ENCODE measurements around the gene ZNF185.

The ZNF185 gene

DNA sequence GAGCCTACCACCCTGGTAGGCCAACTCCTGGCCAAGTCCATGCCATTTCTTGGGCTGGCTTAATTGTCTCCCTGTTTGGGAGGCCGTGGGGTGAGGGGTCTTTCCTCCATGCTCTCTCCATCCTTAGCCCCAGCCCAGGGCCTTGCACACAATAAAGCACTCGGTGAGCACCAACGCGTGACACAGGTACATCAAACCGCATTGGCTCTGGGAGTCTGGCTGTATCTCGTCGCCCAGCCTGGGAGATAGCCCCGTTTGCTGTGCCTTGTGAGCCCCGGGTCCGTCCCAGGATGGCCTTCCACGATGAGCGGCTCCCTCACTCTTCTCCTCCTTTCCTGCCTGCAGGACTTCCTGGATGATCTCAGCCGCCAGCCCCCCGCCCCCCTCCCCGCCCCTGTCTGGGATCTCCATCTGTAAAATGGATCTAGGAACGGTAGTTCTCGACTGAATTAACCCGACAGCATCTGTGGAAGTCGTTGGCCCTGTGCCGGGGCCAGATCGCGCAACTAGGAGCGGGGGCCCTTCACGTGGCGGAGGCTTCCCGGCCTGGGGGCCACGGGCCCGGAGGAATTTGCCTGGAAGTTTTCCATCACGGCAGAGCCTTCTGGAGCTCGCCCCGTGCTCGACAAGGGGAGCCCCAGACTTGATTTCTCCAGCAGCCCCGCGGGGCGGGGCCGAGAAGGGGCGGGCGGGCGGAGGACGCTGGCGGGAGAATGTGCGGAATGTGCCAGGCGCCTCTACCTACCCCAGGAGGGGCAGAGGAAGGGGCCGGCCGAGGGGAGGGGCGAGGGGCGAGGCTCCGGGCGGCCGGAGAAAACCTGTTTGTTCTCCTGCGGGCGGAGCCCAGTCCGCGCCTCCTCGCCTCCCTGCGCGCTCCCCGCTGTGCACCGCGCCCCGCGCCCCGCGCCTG is at the start of gene ZNF185:
Gene ZNF185 (plus strand): TSS at position 846 of the 910 bp plus-strand sequence. CDS start 16,423 bp downstream, outside the sequence.
- DNase-seq (ENCODE audit: low read depth): no peak

DNA sequence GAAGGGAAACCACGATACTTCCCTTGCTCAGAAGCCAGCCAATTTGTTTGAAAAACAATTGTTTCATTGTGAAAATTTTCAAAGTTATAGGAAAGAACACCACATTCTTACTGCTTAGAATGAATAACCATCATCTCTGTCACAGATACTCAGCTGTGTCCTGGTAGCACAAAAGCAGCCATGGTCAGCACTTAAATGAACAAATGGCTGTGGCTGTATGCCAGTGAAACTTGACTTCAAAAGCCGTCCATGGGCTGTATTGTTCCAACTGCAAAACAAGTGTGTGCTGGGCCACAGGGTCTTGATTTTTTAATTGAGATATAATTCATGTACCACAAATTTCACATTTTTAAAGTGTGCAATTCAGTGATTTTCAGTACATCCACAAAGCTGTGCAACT is 47.4 kb upstream of the ZNF185 start:
- no peak for DNase-seq (ENCODE audit: low read depth)

DNA sequence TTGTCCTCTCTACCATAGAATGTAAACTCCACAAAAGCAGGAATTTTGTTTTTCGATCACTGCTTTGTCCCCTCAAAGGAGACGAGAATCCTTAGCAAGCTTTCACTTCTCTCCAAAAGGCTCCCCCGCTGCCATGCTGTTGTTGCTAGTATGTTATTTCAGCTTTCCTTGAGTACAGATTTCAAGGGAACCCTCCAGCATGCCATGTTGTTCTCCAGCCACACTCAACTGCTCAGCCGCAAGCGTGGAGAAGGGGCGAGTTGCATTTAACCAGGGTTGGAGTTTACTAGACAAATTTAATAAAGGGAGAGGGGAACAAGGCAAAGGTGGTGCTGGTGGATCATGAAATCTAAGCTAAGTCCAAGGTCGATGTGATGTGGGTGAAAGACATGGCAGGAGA is 43.9 kb upstream of the ZNF185 start:
- no peak for DNase-seq (ENCODE audit: low read depth)

DNA sequence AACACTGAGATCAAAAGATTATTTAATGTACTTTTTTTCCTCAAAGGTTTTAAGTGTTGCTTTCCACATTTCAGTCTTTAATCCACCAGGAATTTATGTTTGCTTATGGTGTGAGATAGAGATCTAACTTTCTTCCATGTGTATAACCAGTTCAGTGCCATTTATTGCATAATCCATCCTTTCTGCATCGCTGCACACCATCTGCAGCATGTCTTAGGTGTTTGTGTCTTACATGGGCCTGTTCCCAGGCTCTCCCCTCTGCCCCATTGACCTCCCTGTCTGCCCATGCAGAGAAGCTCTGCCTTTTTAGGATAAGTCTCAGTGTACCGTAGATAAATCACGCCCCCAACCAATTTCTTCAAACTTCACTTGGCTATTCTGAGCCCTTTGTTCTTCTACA is 36.8 kb upstream of the ZNF185 start:
- no peak for DNase-seq (ENCODE audit: low read depth)

DNA sequence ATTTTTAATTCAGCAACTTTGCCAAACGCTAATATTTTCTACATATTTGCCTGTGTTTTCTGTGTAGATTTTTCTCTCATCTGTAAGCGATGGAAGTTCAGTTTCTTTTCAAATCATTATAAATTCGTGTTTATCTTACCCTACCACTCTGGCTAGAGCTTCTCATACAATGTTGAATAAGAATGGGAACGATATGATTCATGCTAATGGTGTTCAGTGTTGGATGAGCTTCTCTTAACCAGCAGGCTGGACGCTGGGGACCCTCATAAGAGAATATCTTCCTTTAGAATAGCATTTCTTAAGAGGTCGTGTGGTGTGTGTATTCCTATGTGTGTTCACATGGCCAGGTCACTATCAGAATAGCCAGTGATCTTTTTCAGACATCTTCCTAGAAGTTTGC is 36.0 kb upstream of the ZNF185 start:
- no peak for DNase-seq (ENCODE audit: low read depth)

DNA sequence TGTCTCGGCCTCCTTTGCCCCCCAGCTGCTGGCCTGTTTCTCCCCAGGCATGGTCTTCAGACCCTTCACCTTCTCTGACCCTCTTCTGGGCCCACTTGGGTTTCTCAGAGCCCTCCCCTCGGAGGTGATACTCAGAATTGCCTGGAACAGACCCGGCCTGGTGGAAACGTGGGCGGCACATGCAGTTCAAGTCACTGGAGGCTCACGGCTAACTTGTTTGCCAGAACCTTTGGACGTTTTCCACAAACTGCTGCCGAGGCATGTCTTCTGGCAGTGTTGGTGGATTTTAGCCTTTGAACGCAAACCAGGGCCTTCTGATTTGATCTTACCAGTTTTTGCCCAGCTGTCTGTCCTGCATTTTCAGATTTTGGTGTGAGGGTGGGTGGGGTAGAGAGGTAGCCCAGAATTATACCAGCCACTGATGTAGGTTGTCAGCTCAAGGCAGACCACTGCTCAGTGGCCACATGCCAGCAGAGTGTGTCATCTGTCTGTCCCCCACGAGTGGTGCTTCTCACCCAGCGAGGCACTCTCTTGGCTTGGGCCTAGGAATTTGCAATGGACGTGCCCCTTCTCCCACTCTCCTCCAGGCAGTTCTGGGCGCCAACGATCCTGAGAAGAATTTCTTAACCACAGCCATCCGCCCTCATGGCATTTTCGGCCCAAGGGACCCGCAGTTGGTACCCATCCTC is 32.5 kb upstream of the ZNF185 start:
- DNase-seq (ENCODE audit: low read depth): no peak

DNA sequence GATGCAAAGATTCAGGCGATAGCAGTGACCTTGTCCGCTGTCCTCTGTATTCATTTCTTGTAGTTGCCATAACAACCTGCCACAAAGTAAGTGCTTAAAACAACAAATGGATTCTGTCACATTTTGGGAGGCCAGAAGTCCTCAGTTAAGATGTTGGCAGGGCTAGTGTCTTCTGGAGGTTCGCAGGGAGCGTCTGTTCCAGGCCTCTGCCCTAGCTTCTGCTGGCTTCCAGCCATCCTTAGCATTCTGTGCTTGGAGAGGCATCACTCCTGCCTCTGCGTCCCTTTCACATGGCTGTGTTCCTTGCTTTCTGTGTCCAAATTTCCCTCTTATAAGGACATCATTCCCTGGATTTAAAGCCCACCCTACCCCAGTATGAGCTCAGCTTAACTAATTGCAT is 31.5 kb upstream of the ZNF185 start:
- no peak for DNase-seq (ENCODE audit: low read depth)

DNA sequence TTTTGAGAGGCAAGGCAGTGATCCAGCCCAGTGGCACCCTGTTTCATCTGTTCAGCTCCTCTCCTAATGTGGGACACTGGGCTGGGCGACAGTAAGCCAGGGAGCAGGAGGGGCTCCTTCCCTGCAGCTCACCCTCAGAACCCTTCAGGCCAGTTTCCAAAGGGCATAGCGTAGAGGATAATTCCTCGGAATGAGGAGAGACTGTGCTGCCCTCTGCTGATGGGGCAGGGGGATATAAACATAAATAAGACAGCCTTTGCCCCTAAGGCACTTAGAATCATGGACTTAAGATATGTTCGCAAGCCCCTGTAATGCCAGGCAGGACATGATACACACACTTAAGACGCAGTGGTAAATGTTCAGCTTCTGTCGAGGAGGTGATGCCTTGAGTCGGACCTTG is 27.9 kb upstream of the ZNF185 start:
- no peak for DNase-seq (ENCODE audit: low read depth)

DNA sequence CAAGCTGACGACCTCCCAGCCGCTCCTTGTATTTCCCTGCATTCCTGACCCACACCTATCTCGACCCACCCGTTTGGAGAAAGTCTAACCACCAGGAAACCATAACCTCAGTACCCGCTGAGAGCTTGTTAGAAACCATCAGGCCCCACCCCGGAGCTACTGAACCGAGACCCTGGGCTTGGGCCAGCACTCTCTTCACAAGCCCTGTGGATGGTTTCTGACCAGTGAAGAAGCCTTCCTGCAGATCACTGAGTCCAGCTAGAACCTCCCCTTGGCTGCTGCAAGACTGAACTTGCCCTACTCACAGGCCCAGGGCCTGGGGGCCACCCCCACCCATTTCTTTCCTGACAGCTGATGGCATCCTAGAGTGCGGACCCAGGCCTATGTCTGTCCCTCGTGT is 26.6 kb upstream of the ZNF185 start:
- no peak for DNase-seq (ENCODE audit: low read depth)

DNA sequence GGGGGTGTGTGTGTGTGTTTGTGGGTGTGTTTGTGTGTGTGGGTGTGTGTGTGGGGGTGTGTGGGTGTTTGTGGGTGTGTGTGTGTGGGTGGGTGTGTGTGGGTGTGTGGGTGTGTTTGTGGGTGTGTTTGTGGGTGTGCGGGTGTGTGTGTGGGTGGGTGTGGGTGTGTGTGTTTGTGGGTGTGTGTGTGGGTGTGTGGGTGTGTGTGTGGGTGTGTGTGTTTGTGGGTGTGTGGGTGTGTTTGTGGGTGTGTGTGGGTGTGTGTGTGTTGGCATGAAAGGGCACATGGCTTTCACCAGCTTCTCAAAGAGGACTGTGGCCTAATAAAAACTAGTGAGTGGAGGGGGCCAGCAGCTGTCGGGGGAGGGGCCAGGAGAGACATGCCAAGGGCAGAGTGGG is 25.3 kb upstream of the ZNF185 start:
- no peak for DNase-seq (ENCODE audit: low read depth)

DNA sequence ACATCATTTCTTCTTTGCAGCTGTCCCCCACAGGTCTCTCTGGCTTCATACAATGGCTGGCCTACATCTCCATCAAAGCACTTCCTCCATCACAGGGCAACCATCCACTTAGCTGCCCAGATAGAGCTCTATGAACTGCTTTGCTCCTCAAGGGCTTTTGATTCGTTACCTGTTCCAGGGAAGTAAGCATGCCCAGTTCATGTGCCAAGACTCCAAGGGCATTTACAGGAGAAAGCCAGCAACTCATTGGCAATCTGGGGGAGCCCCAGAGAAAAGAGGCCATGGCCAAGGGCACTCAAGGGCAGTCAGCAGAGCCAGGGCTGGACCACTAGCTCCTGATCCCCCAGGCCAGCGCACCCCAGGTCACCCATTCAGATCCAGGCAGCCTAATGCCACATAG is 24.5 kb upstream of the ZNF185 start:
- no peak for DNase-seq (ENCODE audit: low read depth)

DNA sequence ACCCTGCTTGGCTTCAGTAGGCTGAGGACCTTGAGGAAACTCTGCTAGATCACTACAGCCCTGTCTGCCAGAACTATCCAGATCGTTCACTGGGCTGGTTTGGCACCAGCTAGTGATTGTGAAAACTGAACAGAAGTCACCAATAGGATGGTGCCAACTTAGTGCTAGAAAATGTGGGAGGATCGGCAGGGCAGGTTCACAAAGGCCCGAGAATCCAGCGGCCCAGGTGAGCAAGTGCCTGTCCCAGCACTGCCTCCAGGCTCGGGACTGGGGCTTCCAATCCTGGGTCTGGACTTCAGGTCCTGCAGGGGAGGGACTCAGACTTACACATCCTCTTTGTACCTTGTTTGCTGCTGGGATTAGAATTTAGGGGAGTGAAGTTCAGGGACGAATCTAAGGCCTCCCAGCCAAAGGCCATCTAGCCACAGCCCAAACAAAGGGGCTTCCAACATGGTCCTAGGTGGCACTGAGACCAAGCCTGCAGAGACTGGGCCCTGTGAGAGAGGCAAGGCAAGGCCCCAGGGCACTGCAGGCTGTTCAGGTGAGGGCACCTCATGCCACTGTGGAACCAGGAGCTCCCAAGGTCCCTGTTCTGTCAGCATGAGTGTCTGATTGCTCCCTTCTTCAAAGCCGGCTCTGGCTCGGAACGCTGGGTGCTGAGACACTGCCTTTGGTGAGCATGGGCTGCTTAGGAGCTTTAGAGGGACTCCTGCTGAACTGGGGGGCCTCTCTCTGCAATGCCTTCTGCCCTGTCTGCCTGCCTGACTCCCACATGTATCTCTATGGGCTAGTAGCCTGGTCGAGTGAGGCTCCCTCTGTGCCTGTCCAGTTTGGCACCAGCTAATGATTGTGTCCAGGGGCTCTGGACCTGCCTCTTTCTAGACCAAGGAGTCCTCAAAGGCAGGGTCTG is 20.7 kb upstream of the ZNF185 start:
- no peak for DNase-seq (ENCODE audit: low read depth)

DNA sequence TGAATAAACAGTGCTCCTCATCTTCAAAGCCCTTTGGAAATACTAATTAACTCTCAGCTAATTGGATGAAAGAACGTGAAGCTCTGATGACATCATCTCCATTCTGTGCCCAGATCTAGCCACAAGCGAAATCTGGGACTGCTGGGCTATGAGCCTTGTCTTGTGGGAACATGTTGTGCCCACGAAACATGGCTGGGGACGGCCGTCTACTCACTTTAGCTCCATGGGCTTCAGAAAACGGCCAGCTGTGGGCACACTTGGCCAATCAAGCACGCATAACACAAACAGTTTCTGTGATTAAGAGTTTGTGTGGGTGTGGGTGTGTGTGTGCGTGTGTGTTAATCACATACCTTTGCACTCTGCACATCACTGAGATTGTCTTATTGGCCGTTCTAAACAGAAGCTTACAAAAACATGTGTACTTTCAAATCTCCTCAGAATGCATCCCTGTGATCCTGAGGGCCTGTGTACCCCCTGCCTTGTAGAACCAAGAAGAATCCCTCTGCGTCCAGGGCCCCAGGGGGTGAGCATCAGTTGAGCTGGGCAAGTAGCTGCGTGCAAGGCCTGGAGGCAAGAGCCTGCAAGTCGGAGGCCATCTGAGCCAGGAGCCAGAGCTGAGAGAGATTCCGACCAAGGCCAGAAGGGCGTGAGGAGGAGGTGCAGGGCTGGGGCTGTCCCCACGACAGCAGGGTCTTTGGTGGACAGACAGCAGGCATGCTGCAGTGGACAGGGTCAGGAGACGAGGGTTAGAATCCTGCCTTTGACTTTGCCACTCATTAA is 18.7 kb upstream of the ZNF185 start:
- DNase-seq (ENCODE audit: low read depth): no peak

DNA sequence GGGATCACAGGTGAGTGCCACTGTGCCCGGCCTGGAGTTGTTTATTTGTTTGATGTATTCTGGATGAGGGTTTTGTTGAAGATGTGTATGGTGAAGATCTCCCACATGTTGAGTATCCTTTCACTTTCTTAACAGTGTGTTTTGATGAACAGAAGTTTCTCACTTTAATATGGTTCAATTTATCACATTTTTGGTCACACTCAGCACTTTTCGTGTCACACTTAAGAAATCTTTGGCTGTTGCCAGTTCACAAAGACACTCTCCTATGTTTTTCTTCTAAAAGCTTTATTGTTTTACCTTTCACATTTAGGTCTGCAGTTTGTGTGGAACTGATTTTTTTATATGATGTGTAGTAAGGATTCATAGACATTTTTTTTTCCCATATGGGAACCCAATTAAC is 16.6 kb upstream of the ZNF185 start:
- no peak for DNase-seq (ENCODE audit: low read depth)

DNA sequence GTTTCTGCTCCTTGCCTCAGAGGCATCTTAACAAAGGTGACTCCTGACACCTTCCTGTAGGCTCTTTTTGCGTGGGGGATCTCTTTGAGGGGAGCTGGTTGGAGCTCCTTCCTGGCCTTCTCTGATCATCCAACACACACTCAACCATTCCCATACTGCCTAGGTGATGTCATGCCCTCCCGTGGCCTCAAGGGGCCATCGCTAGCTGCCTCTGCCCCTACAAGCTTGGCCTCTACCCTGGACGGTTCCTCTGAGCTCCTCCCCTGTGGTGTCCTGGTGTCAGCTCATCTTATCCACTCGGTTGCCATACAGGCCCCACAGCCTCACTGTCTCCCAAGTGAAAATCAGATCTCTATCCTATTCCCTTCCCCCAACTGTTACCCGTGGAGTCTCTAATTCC is 13.7 kb upstream of the ZNF185 start:
- no peak for DNase-seq (ENCODE audit: low read depth)

DNA sequence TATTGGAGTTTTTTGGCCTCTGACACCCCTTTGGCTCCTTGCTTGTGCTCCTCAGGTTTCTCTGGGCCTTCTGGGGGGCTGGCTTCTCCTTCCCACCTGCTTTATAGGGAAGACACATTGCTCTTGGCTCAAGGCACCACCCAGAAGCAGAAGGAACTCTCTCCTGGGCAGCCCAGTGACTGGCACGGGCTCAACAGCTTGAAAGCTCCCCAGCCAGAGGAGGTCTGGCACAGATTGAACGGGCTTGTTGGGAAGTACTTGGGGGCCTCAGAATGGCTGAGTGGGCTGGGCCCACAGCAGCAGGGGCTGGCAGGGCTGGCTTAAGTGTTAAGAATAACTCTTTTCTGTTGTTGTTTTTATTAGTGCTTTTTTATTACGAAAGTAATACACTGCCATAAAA is 11.2 kb upstream of the ZNF185 start:
- no peak for DNase-seq (ENCODE audit: low read depth)

DNA sequence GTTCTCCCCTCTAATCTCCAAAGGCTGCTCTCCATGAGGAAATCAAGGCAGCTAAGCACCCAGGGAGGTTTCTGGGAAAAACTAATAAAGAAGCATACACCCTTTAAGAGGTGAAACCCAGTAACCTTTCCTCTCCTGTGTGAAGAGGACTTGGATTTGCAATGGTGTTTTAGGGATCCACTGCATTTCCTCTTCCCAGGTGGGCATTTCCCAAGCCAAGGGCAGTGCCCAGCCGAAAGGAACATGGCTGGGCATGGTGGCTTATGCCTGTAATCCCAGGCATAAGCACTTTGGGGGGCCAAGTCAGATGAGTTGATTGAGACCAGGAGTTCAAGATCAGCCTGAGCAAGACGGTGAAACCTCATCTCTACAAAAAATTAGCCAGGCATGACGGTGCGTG is 5.4 kb upstream of the ZNF185 start:
- no peak for DNase-seq (ENCODE audit: low read depth)

DNA sequence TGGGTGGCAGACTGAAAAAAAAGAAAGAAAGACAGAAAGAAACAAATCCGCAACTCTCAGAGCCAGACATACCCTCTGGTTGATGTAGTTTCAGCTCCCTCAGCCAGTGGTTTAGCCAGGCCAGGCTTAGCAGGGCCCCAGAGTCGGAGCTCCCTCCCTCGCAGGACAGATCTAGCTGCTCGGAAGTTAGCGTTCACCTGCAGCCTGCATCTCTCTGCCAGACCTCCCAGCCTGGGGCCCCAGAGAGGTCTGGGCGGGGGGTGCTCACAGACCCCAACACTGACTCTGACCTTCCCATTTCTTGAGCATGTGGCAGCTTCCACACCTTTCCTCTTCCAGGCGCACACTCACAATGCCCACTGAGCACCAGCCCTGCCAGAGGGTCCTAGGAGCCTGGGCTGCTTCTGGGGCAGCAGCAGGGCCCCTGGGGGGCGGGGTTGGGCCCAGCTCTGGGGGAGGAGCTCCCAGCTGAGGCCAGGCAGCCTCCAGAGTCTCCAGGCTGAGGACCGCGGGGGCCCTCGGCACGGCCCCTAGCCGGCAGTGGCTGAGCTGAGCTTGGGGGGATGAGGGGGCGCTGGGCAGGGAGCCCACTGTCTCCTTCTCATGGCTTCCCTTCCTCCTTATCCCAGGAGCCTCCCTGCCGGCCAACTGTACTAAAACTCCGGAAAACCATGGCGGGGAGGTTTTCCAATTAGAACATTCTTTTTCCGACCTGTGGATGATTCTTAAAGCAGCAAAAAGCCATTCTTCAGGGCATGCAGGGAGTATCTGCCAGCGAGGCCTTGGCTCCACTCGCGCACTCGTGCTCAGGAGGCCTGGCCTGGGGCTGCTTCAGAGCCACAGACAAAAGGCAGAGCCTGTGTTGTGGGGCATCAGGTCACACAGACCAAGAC is 4.6 kb upstream of the ZNF185 start:
- DNase-seq (ENCODE audit: low read depth): no peak

DNA sequence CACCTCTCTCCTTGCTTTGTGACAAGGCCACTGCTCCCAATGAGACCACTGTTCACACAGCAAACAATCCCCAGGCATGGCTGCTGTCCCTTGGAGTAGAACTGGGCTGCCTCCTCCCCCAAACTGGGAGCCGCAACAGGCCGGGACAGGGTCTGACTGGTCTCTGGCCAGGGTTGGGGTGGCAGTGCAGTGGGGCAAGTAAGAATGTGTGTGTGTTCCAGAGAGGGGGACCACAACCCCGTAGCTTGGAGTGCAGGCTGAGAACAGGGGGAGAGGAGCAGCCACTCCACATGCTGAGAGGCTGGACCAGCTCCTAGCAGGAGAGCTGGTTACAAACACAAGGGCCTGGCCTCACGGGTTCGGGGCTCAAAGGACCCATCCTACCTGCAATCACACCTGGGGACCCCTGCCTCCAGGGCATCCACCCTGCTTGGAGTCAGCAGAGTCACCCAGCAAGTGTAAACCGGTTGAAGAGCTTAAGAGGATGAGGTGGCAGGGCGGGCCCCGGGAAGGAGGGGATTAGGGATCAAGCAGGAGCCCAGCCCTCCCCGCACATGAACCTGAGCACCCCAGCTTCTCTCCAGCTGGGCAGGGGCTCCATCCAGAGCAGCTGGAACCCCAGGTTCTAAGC is 3.8 kb upstream of the ZNF185 start:
- no peak for DNase-seq (ENCODE audit: low read depth)

DNA sequence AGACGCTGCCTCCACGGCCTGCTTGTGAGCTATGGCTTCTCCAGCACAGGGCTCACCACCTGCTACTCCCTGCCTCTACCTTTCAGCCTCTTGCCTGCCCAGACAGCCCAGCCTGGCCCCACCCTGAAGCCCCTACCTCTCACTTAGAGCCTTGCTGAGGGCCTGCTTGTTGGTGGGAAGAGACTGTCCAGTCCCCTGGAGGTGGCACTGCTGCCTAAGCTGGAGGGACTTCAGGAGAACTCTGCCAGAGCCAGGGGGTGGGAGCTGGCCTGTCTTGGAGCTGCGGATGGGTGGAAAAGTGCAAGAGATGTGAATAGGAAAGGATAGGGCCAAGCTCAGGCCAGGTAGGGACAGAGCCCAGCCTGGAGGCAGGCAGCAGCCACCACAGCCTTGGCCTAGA is 2.7 kb upstream of the ZNF185 start:
- no peak for DNase-seq (ENCODE audit: low read depth)

Measured in GM04503 (cell line).